ENCODE results near the gene SCAF8. TPM values are rescaled to one million over a fixed set of nuclear protein-coding genes. Genes with fewer than 3 reads are reported as not detected.
"Not testable (repeated sequence)": the region's sequence is repeated elsewhere in the genome, so short reads cannot be mapped to it uniquely, and the experiment has no call there.

SCAF8 gene
- polyA plus RNA-seq, 1 of the 3 experiments (the other 2 are of a cell fraction) = 11.0 TPM

- TF ChIP-seq RXRA (IDR thresholded peaks at IDR 0.05; ENCODE audit: borderline replicate concordance, low read depth) = no peak
- no peak for TF ChIP-seq TCF12 (IDR thresholded peaks at IDR 0.05)
- no peak for TF ChIP-seq TAF1 (IDR thresholded peaks at IDR 0.05; ENCODE audit: borderline replicate concordance, low read depth, low read length)
- no peak for TF ChIP-seq RCOR1 (IDR thresholded peaks at IDR 0.05; ENCODE audit: low read length)
- TF ChIP-seq CHD2 (IDR thresholded peaks at IDR 0.05; ENCODE audit: low read length, partially characterized antibody) = no peak
- no peak for TF ChIP-seq MXI1 (IDR thresholded peaks at IDR 0.05; ENCODE audit: low read depth, low read length)
- TF ChIP-seq NFIC (IDR thresholded peaks at IDR 0.05; ENCODE audit: borderline replicate concordance) = no peak
- TF ChIP-seq RFX5 (IDR thresholded peaks at IDR 0.05; ENCODE audit: low read length) = no peak
- TF ChIP-seq MAX (IDR thresholded peaks at IDR 0.05; ENCODE audit: low read depth) = no peak
These were observed 17.8 kb upstream of the SCAF8 start (continued) for GRCh38 chr6:154715446-154715845.

- DNase-seq; H3K27ac ChIP-seq (ENCODE audit: low read depth in 2 of 2, low read length in 1 of 2); H3F3A ChIP-seq (replicated peaks; ENCODE audit: insufficient read depth); H2AFZ ChIP-seq (ENCODE audit: low read depth); H3K9me3 ChIP-seq; POLR2A ChIA-PET; H3K4me2 ChIP-seq; H3K4me1 ChIP-seq (ENCODE audit: control insufficient read depth in 1 of 2, insufficient read depth in 2 of 2, low read depth in 1 of 2, low read length in 1 of 2); H3K27me3 ChIP-seq (ENCODE audit: insufficient read depth); H3K36me3 ChIP-seq (replicated peaks in 1 of 2; ENCODE audit: control insufficient read depth in 1 of 2, insufficient read depth in 2 of 2, low read length in 1 of 2); H3K9me2 ChIP-seq; H3K9ac ChIP-seq; H3K4me3 ChIP-seq (ENCODE audit: low read depth in 2 of 2, low read length in 1 of 2); H4K20me1 ChIP-seq (ENCODE audit: insufficient read depth); H3K79me2 ChIP-seq (ENCODE audit: insufficient read depth): not testable (repeated sequence)
- CTCF ChIA-PET = interaction anchor here (0.6 kb wide), 1 partner anchor 11 kb away, joined by 3 read pairs; no protein-coding TSS in a partner anchor
- 75% methylated on average over 8 of the region's 8 CpGs for WGBS (ENCODE audit: low lambda C conversion rate)
These were observed 16.9 kb upstream of the SCAF8 start for GRCh38 chr6:154716350-154716749.

DNA sequence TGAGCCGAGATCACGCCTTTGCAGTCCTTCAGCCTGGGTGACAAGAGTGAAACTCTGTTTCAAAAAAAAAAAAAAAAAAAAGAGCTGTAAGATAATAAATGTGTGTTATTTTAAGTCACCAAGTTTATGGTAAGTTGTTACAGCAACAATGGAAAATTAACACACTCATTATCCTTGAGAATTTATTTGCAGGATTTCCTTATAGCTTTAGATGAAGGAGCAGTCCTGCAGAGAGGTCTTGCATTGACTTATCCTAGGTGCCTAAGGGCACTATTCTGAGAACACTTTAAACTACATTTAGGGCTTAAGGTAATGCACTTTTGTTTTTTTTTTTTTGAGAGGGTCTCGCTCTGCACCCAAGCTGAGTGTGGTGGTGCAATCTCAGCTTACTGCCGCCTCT lies 13.8 kb upstream of the SCAF8 start:
- POLR2A ChIA-PET = interaction anchor here (0.6 kb wide), 1 partner anchor 292 kb away, joined by 3 read pairs; no protein-coding TSS in a partner anchor
- H3K9me3 ChIP-seq = no peaks in the 10 kb centered on the region
- TF ChIP-seq, protein P1, sequence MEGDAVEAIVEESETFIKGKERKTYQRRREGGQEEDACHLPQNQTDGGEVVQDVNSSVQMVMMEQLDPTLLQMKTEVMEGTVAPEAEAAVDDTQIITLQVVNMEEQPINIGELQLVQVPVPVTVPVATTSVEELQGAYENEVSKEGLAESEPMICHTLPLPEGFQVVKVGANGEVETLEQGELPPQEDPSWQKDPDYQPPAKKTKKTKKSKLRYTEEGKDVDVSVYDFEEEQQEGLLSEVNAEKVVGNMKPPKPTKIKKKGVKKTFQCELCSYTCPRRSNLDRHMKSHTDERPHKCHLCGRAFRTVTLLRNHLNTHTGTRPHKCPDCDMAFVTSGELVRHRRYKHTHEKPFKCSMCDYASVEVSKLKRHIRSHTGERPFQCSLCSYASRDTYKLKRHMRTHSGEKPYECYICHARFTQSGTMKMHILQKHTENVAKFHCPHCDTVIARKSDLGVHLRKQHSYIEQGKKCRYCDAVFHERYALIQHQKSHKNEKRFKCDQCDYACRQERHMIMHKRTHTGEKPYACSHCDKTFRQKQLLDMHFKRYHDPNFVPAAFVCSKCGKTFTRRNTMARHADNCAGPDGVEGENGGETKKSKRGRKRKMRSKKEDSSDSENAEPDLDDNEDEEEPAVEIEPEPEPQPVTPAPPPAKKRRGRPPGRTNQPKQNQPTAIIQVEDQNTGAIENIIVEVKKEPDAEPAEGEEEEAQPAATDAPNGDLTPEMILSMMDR (IDR thresholded peaks at IDR 0.05) = no peak
- TF ChIP-seq FOXJ3 (CRISPR knock-in tag; IDR thresholded peaks at IDR 0.05) (no peak), YY1 (IDR thresholded peaks at IDR 0.05; ENCODE audit: low read depth) (no peak)
- no peaks in the 10 kb centered on the region for H3K36me3 ChIP-seq (replicated peaks in 1 of 2; ENCODE audit: control insufficient read depth in 1 of 2, insufficient read depth in 2 of 2, low read length in 1 of 2)
- H3K27ac ChIP-seq (ENCODE audit: low read depth in 2 of 2, low read length in 1 of 2) = no peak overlapping the region
- no peak for DNase-seq
- no peak overlapping the region for H2AFZ ChIP-seq (ENCODE audit: low read depth)
- no peak overlapping the region for H3K9ac ChIP-seq
- CTCF ChIA-PET = interaction anchor here (0.7 to 1.5 kb wide), 2 partner anchors 87 to 1238 kb away, joined by 3 read pairs; no protein-coding TSS in a partner anchor
- H3K4me3 ChIP-seq (ENCODE audit: low read depth in 2 of 2, low read length in 1 of 2) = no peak overlapping the region
- H3K4me2 ChIP-seq = no peak overlapping the region
- no peaks in the 10 kb centered on the region for H3K9me2 ChIP-seq
- no peaks in the 10 kb centered on the region for H3F3A ChIP-seq (replicated peaks; ENCODE audit: insufficient read depth)
- no peaks in the 10 kb centered on the region for H3K4me1 ChIP-seq (ENCODE audit: control insufficient read depth in 1 of 2, insufficient read depth in 2 of 2, low read depth in 1 of 2, low read length in 1 of 2)
- no peaks in the 10 kb centered on the region for H3K79me2 ChIP-seq (ENCODE audit: insufficient read depth)
- 81% methylated on average over 4 of the region's 4 CpGs for WGBS (ENCODE audit: low lambda C conversion rate)
- H4K20me1 ChIP-seq (ENCODE audit: insufficient read depth) = no peaks in the 10 kb centered on the region
- H3K27me3 ChIP-seq (ENCODE audit: insufficient read depth) = no peaks in the 10 kb centered on the region

All from SK-N-SH (cell line).